NT2/D1 (cell line): Measurements from ENCODE around the gene FAAH.

Experiments used
- DNase-seq: peaks from one replicate; pipeline ENCODE4 v3.0.0-alpha.2; 2011; ENCODE audit warnings: low read depth, low spot score
- H3K27me3 ChIP-seq: 2 replicates; pipeline ENCODE4 v1.6.0; 2011; ENCODE audit warnings: mild to moderate bottlenecking; ENCODE audit not compliant: insufficient read length, insufficient read depth
- H3K36me3 ChIP-seq: 2 replicates; pipeline ENCODE4 v1.6.1; 2011; ENCODE audit warnings: mild to moderate bottlenecking, low read length, mixed read lengths; ENCODE audit not compliant: insufficient read depth, insufficient read length
- H3K4me1 ChIP-seq: 2 replicates; pipeline ENCODE4 v1.5.1; 2011; ENCODE audit not compliant: insufficient read depth, insufficient read length
- H3K4me3 ChIP-seq: 2 replicates; pipeline ENCODE4 v1.5.1; 2011; ENCODE audit warnings: low read depth; ENCODE audit not compliant: insufficient read length
- H3K9ac ChIP-seq: 2 replicates; pipeline ENCODE4 v1.6.0; 2011; ENCODE audit warnings: low read depth; ENCODE audit not compliant: insufficient read length
- H3K9me3 ChIP-seq: 2 replicates; pipeline ENCODE4 v1.5.1; 2011; ENCODE audit warnings: mild to moderate bottlenecking, low read length; ENCODE audit not compliant: insufficient read depth
- SUZ12 ChIP-seq: IDR thresholded peaks from 2 replicates; pipeline ENCODE4 v1.6.1; 2011; ENCODE audit not compliant: insufficient read length, insufficient read depth; ENCODE audit errors: extremely low read depth
- YY1 ChIP-seq: IDR thresholded peaks from 2 replicates; pipeline ENCODE4 v1.6.1; 2011; ENCODE audit not compliant: insufficient read length, insufficient read depth
- ZNF274 ChIP-seq: IDR thresholded peaks from 2 replicates; pipeline ENCODE4 v1.6.1; 2011; ENCODE audit warnings: mild to moderate bottlenecking, low read depth, low read length

The FAAH gene

GRCh38 chr1:46438346-46438745, 44.2 kb downstream of the FAAH start:
- peaks cover 2% of the 10 kb centered on the region for H3K4me1 ChIP-seq
- no peak for TF ChIP-seq YY1
- TF ChIP-seq ZNF274 = no peak
- TF ChIP-seq SUZ12 = no peak
- H3K9ac ChIP-seq = no peak overlapping the region
- H3K36me3 ChIP-seq = no peaks in the 10 kb centered on the region
- H3K9me3 ChIP-seq = no peaks in the 10 kb centered on the region
- no peak overlapping the region for H3K4me3 ChIP-seq
- DNase-seq = no peak
- H3K27me3 ChIP-seq = peaks cover 33% of the 10 kb centered on the region

GRCh38 chr1:46440478-46440877, 46.4 kb downstream of the FAAH start:
- H3K4me3 ChIP-seq = no peak overlapping the region
- peaks cover 52% of the 10 kb centered on the region for H3K27me3 ChIP-seq
- no peak for TF ChIP-seq ZNF274
- no peak overlapping the region for H3K9ac ChIP-seq
- no peaks in the 10 kb centered on the region for H3K36me3 ChIP-seq
- no peaks in the 10 kb centered on the region for H3K9me3 ChIP-seq
- no peak for DNase-seq
- H3K4me1 ChIP-seq = no peaks in the 10 kb centered on the region

- Histone ChIP-seq H3K36me3 (no peaks in the 10 kb centered on the region), H3K9ac (peak overlapping the region; percentile 72), H3K4me1 (peaks cover 4% of the 10 kb centered on the region), H3K27me3 (peaks cover 68% of the 10 kb centered on the region), H3K4me3 (peak overlapping the region; percentile 54), H3K9me3 (no peaks in the 10 kb centered on the region)
- DNase-seq = peak; percentile 96
- TF ChIP-seq YY1 = no peak
- TF ChIP-seq ZNF274 = no peak
- peak; percentile 67 for TF ChIP-seq SUZ12
These were observed 48.4 kb downstream of the FAAH start for GRCh38 chr1:46442317-46443161.

- no peak overlapping the region for H3K9ac ChIP-seq
- no peaks in the 10 kb centered on the region for H3K9me3 ChIP-seq
- TF ChIP-seq YY1 (no peak), SUZ12 (no peak), ZNF274 (no peak)
- no peaks in the 10 kb centered on the region for H3K36me3 ChIP-seq
- DNase-seq = no peak
- H3K4me1 ChIP-seq = peaks cover 16% of the 10 kb centered on the region
- H3K27me3 ChIP-seq = peaks cover 78% of the 10 kb centered on the region
- H3K4me3 ChIP-seq = no peak overlapping the region
These were observed 50.3 kb downstream of the FAAH start for GRCh38 chr1:46444466-46444865.

- H3K4me1 ChIP-seq = peaks cover 20% of the 10 kb centered on the region
- H3K4me3 ChIP-seq = no peak overlapping the region
- H3K27me3 ChIP-seq = peaks cover 84% of the 10 kb centered on the region
- H3K36me3 ChIP-seq = no peaks in the 10 kb centered on the region
- no peak for TF ChIP-seq YY1
- TF ChIP-seq ZNF274 = no peak
- TF ChIP-seq SUZ12 = no peak
- DNase-seq = no peak
- no peak overlapping the region for H3K9ac ChIP-seq
- H3K9me3 ChIP-seq = no peaks in the 10 kb centered on the region
These were observed 51.7 kb downstream of the FAAH start for GRCh38 chr1:46445773-46446256.

- no peak overlapping the region for H3K4me3 ChIP-seq
- TF ChIP-seq ZNF274 = no peak
- TF ChIP-seq YY1 = no peak
- TF ChIP-seq SUZ12 = no peak
- H3K9ac ChIP-seq = no peak overlapping the region
- peaks cover 92% of the 10 kb centered on the region for H3K27me3 ChIP-seq
- H3K9me3 ChIP-seq = no peaks in the 10 kb centered on the region
- DNase-seq = peak; percentile 89
- peaks cover 25% of the 10 kb centered on the region for H3K4me1 ChIP-seq
- no peaks in the 10 kb centered on the region for H3K36me3 ChIP-seq
These were observed 52.8 kb downstream of the FAAH start for GRCh38 chr1:46446646-46447498.

GRCh38 chr1:46447499-46448108, 53.5 kb downstream of the FAAH start:
- Histone ChIP-seq H3K4me3 (peak overlapping the region; percentile 48), H3K9me3 (no peaks in the 10 kb centered on the region), H3K4me1 (peaks cover 27% of the 10 kb centered on the region), H3K9ac (peak overlapping the region; percentile 43), H3K27me3 (peaks cover 99% of the 10 kb centered on the region), H3K36me3 (no peaks in the 10 kb centered on the region)
- no peak for DNase-seq
- TF ChIP-seq SUZ12 = no peak
- TF ChIP-seq ZNF274 = no peak
- TF ChIP-seq YY1 = no peak
